Right renal cortex interstitium (tissue), 3 donors: ENCODE data around the gene CARMIL1. TPM values are rescaled to one million over a fixed set of nuclear protein-coding genes. Genes with fewer than 3 reads are reported as not detected.

Source experiments
- DNase-seq, 3 donors: peaks; one replicate each; pipeline ENCODE4 v3.0.0-alpha.2; 2013; ENCODE audit warnings: low read depth in 3 of 3, low spot score in 2 of 3
- polyA plus RNA-seq, 3 donors: library from polyadenylated mRNA; unstranded; fragments of 120-200 nt; gene quantifications; one replicate each; pipeline ENCODE4 v1.2.1, GENCODE V29; 2013; ENCODE audit not compliant: insufficient read length in 3 of 3

The CARMIL1 gene
- polyA plus RNA-seq, 3 donors, result 106 to 113 (median 109) TPM

DNA sequence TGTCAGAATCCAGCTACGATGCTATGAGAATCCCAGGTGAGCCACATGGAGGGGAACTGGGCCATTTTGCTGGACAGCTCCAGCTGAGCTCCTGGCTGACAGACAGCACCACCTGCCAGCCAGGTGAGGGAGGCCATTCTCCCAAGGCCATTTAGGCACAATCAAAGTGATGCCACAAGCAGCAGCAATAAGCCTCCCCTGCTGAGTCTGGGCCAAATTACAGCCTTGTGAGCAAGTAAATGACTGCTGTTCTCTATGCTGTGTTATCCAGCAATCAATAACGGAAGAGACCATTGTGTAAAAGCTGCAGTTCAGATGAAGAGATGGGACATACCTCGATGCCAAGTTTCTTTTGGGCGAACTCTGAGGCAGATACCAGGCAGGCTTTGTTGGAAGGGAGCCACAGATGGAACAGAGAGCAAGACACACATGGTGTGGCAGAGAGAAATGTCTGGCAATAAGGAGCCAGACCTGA, 358.8 kb downstream of the CARMIL1 start:
- DNase-seq, result no peak

- no peak for DNase-seq
Observed at GRCh38 chr6:25639653-25640052, 360.5 kb downstream of the CARMIL1 start.

GRCh38 chr6:25640446-25640845, 361.3 kb downstream of the CARMIL1 start:
- DNase-seq, result no peak

- DNase-seq, result no peak
Observed at GRCh38 chr6:25640891-25641290, 361.7 kb downstream of the CARMIL1 start.

DNA sequence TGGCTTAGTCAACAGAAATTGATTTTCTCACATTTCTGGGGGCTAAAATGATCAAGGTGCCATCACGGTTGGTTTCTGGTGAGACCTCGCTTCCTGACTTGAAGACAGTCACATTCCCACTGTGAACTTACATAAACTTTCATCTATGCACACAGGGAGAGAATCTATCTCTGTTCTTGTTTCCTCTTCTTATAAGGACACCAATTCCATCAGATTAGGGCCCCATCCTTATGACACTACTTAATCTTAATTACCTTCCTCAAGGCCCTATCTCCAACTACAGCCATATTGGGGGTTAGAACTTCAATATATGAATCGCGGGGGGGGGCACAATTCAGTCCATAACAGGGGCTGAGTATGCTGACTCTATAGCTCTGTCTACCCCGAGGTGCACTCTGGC, 362.2 kb downstream of the CARMIL1 start:
- no peak for DNase-seq

DNA sequence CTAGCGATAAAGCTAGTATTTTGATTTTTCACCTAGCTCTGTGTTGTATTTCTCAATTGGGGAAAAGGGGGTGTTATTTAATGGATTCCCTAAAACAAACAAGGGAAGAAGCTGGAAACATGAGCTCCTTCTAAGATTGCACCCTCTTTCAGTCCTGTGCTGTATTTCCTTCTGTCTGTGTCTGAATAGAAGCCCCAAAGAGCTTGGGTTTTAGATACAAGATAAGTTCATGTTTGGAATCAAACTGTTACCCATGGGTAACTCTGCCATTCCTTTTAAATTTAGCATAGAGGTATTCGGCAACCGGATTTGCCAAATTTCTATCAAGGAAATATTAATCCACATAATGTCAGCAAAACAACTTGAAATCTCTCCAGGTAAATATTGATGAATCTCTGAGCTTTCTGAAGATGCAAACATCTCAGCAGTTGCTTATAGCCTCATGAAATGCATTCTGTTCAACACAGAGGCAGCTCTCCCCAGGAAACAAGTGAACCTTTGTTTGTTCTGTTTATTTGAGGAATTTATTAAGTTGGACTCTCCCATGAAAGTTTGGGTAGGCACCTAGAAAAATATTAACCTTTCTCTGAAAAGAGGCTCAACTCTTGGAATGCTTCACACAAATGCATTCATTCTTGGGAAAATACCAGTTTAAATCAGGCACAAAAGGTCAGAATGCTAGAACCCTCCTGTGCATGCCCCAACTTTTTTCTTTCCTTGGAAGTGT, 362.9 kb downstream of the CARMIL1 start:
- no peak for DNase-seq

- no peak for DNase-seq
Observed at GRCh38 chr6:25642667-25643328, 363.6 kb downstream of the CARMIL1 start.

GRCh38 chr6:25645916-25646315, 366.7 kb downstream of the CARMIL1 start:
- no peak for DNase-seq

- no peak for DNase-seq
Observed at GRCh38 chr6:25649611-25650010, 370.4 kb downstream of the CARMIL1 start.

DNA sequence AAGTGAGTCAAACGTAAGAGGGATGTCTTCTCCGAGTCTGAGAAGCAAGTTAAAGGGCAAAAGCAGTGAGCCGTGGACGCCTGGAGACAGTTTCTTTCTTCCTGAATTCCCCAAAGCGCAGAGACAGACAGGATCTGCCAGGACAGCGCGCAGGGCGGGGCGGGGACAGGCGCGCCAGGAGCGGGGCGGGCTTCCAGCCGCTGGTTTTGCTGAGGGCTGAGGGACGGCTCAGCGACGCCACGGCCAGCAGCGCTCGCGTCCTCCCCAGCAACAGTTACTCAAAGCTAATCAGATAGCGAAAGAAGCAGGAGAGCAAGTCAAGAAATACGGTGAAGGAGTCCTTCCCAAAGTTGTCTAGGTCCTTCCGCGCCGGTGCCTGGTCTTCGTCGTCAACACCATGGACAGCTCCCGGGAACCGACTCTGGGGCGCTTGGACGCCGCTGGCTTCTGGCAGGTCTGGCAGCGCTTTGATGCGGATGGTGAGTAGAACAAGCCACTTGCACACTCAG, 372.9 kb downstream of the CARMIL1 start, which contains the start of gene SCGN:
SCGN (plus strand) TSS at position 209 of the 509 bp plus-strand sequence; CDS start at position 398, 189 bp downstream.
- peak; percentile 50 to 70 (median 63) for DNase-seq

GRCh38 chr6:25655723-25656122, 376.5 kb downstream of the CARMIL1 start:
- no peak for DNase-seq

DNA sequence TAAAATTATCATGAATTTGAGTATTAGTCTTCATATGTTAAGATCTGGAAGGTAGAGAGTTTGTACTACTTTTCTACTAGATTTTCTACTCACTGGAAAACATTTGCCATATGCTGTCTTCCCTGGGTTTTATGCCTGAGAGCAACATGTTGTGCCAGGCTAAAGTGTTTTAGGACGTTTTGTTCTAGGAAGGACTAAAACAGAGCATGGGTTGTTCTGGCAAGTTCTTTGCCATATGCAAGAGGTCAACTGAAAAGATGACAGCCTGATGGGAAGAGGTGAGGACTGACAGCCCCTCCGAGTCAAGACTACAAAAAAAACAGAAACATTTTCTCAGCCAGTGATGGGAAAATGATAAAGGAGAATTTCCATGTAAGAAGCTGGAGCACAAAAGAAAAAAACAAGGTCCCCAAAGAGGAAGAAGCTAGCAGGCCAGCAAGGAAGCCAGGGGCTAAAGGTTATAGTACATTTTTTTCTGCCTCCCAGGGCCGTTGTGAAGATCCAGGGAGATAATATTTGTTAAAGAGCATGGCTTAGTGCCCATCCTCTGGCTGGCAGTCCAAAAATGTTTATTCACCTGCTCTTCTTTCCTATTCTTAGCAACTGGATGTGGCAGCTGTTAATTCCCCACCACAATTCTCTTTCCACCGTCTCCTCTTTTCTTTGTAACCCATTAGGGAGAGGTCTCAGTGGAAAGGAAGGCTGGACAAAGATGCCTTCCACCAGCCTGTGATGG, 380.6 kb downstream of the CARMIL1 start:
- no peak for DNase-seq

GRCh38 chr6:25660512-25660911, 381.3 kb downstream of the CARMIL1 start:
- DNase-seq, result no peak

DNA sequence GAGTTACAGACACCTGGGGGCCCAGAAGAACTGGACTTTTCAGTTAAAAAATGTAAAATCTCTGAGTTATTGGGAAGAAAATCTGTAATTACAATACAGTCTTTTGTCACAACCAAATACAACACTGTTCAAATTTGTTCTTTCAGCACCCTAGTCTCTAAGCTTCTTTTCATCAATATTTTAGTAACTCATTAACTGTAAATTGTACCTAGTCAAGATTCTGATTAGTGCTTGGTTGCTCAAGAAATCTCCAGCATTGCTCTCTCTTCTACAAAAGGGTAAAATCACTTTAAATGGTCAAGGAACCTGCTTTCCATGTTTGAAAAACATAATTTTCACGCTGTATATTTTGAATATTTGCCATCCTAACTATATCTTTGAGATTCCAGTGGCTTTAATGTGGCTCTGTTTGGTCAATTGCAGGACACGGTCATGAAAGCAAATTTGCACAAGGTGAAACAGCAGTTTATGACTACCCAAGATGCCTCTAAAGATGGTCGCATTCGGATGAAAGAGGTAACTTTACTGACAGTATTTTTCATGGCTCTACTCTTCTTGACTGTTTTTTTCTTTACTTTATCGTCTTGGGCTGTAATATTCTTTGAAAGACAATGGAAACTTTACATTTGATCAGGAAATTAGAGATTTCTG, 382.1 kb downstream of the CARMIL1 start:
- no peak for DNase-seq

GRCh38 chr6:25665455-25665854, 386.3 kb downstream of the CARMIL1 start:
- DNase-seq, result no peak

GRCh38 chr6:25669413-25669812, 390.2 kb downstream of the CARMIL1 start:
- no peak for DNase-seq
